H9 (cell line): Measurements from ENCODE around the gene TRIM44. TPM values are rescaled to one million over a fixed set of nuclear protein-coding genes. Genes with fewer than 3 reads are reported as not detected.

Experiments
- DNase-seq: peaks from one replicate; pipeline ENCODE4 v3.0.0-alpha.2; 2017
- H2AFZ ChIP-seq: one replicate; pipeline ENCODE4 v1.6.1; 2013; ENCODE audit warnings: mild to moderate bottlenecking, low read length, control low read depth, moderate library complexity
- H2AK5ac ChIP-seq: 2 replicates; pipeline ENCODE4 v1.6.1; 2013; ENCODE audit warnings: low read length, control low read depth, mixed read lengths; ENCODE audit not compliant: insufficient read length
- H2BK120ac ChIP-seq: one replicate; pipeline ENCODE4 v1.6.1; 2013; ENCODE audit warnings: low read depth, mild to moderate bottlenecking, low read length, control low read depth, inconsistent platforms; ENCODE audit not compliant: poor library complexity, severe bottlenecking
- H2BK12ac ChIP-seq: 2 replicates; pipeline ENCODE4 v1.6.1; 2013; ENCODE audit warnings: low read length, control low read depth, mixed read lengths, low read depth; ENCODE audit not compliant: insufficient read length
- H2BK15ac ChIP-seq: 2 replicates; pipeline ENCODE4 v1.6.1; 2013; ENCODE audit warnings: low read depth, low read length, control low read depth
- H2BK20ac ChIP-seq: one replicate; pipeline ENCODE4 v1.6.1; 2013; ENCODE audit warnings: low read depth, mild to moderate bottlenecking, low read length, control low read depth, inconsistent platforms; ENCODE audit not compliant: poor library complexity, severe bottlenecking
- H2BK5ac ChIP-seq: 2 replicates; pipeline ENCODE4 v1.6.1; 2013; ENCODE audit warnings: low read length, control low read depth, mixed read lengths; ENCODE audit not compliant: insufficient read length
- H3K14ac ChIP-seq: 2 replicates; pipeline ENCODE4 v1.6.1; 2013; ENCODE audit warnings: low read length, control low read depth; ENCODE audit not compliant: insufficient read depth
- H3K18ac ChIP-seq: 2 replicates; pipeline ENCODE4 v1.6.1; 2013; ENCODE audit warnings: low read depth, mild to moderate bottlenecking, mixed read lengths, low read length, control low read depth; ENCODE audit not compliant: insufficient read length
- H3K23ac ChIP-seq: 2 replicates; pipeline ENCODE4 v1.6.1; 2013; ENCODE audit warnings: low read length, control low read depth, mixed read lengths, low read depth; ENCODE audit not compliant: insufficient read length
- H3K23me2 ChIP-seq: 2 replicates; pipeline ENCODE4 v1.6.1; 2013; ENCODE audit warnings: low read depth, mild to moderate bottlenecking, mixed read lengths, low read length, control low read depth; ENCODE audit not compliant: insufficient read length, poor library complexity, severe bottlenecking
- H3K27ac ChIP-seq: 2 replicates; pipeline ENCODE4 v1.5.1; 2013; ENCODE audit warnings: low read length, control low read depth, mixed read lengths, low read depth; ENCODE audit not compliant: insufficient read length
- H3K27me3 ChIP-seq: 2 replicates; pipeline ENCODE4 v1.6.1; 2013; ENCODE audit warnings: low read length, control low read depth, inconsistent platforms; ENCODE audit not compliant: insufficient read depth
- H3K4ac ChIP-seq: 2 replicates; pipeline ENCODE4 v1.6.1; 2013; ENCODE audit warnings: low read depth, mild to moderate bottlenecking, control low read depth, inconsistent platforms, low read length, moderate library complexity
- H3K4me1 ChIP-seq: 2 replicates; pipeline ENCODE4 v1.6.1; 2013; ENCODE audit warnings: low read length, control low read depth, inconsistent platforms; ENCODE audit not compliant: insufficient read depth
- H3K4me2 ChIP-seq: 2 replicates; pipeline ENCODE4 v1.6.1; 2013; ENCODE audit warnings: low read length, control low read depth, mixed read lengths; ENCODE audit not compliant: insufficient read length, insufficient read depth
- H3K56ac ChIP-seq: 2 replicates; pipeline ENCODE4 v1.6.1; 2013; ENCODE audit warnings: low read depth, mild to moderate bottlenecking, mixed read lengths, low read length, control low read depth; ENCODE audit not compliant: insufficient read length
- H3K79me1 ChIP-seq: 2 replicates; pipeline ENCODE4 v1.6.1; 2013; ENCODE audit warnings: low read depth, mild to moderate bottlenecking, moderate library complexity, low read length, control low read depth, inconsistent platforms; ENCODE audit not compliant: insufficient read depth, poor library complexity, severe bottlenecking
- H3K79me2 ChIP-seq: 2 replicates; pipeline ENCODE4 v1.6.1; 2013; ENCODE audit warnings: low read length, control low read depth, inconsistent platforms; ENCODE audit not compliant: insufficient read depth
- H3K9ac ChIP-seq: 2 replicates; pipeline ENCODE4 v1.6.1; 2013; ENCODE audit warnings: low read length, control low read depth, mixed read lengths; ENCODE audit not compliant: insufficient read length; ENCODE audit errors: extremely low read depth
- H3K9me3 ChIP-seq: one replicate; pipeline ENCODE4 v1.6.1; 2013; ENCODE audit warnings: low read depth, low read length, inconsistent platforms; ENCODE audit not compliant: control insufficient read depth
- H3T11ph ChIP-seq: one replicate; pipeline ENCODE4 v1.6.1; 2013; ENCODE audit warnings: mild to moderate bottlenecking, low read length, control low read depth, inconsistent platforms
- H4K20me1 ChIP-seq: one replicate; pipeline ENCODE4 v1.6.1; 2013; ENCODE audit not compliant: control insufficient read depth, insufficient read length, insufficient read depth
- H4K5ac ChIP-seq: 2 replicates; pipeline ENCODE4 v1.6.1; 2013; ENCODE audit warnings: low read depth, mild to moderate bottlenecking, mixed read lengths, low read length, control low read depth; ENCODE audit not compliant: insufficient read length
- H4K8ac ChIP-seq: replicated peaks from 2 replicates; pipeline ENCODE4 v1.6.1; 2013; ENCODE audit warnings: low read length, control low read depth, mixed read lengths, low read depth; ENCODE audit not compliant: insufficient read length
- H4K91ac ChIP-seq: 2 replicates; pipeline ENCODE4 v1.6.1; 2013; ENCODE audit warnings: low read depth, mild to moderate bottlenecking, moderate library complexity, mixed read lengths, low read length, control low read depth; ENCODE audit not compliant: insufficient read length
- H3K27ac Mint-ChIP-seq, 3 experiments: 2 replicates in 2 of 3; 3 replicates in 1 of 3; pipeline ENCODE4 v1.8.0; 2020 to 2021; ENCODE audit warnings: mixed read lengths in 3 of 3, mild to moderate bottlenecking in 1 of 3, moderate library complexity in 1 of 3
- H3K27me3 Mint-ChIP-seq: 2 replicates; pipeline ENCODE4 v1.8.0; 2021; ENCODE audit warnings: low read depth, mild to moderate bottlenecking, moderate library complexity, mixed read lengths
- H3K36me3 Mint-ChIP-seq, 3 experiments: 2 replicates in 2 of 3; 3 replicates in 1 of 3; pipeline ENCODE4 v1.8.0; 2020 to 2021; ENCODE audit warnings: low read depth in 3 of 3, mixed read lengths in 3 of 3; ENCODE audit not compliant: insufficient read depth in 1 of 3
- H3K4me1 Mint-ChIP-seq, 2 experiments: 2 replicates each; pipeline ENCODE4 v1.8.0; 2020; ENCODE audit warnings: mixed read lengths in 2 of 2
- H3K4me3 Mint-ChIP-seq, 2 experiments: 2 replicates in 1 of 2; 3 replicates in 1 of 2; pipeline ENCODE4 v1.8.0; 2020 to 2021; ENCODE audit warnings: mild to moderate bottlenecking in 2 of 2, mixed read lengths in 2 of 2, moderate library complexity in 1 of 2
- H3K9me3 Mint-ChIP-seq, 2 experiments: 2 replicates in 1 of 2; 3 replicates in 1 of 2; pipeline ENCODE4 v1.8.0; 2020; ENCODE audit warnings: mild to moderate bottlenecking in 2 of 2, mixed read lengths in 2 of 2, moderate library complexity in 1 of 2
- WGBS: extraction: QIAGEN DNeasy Blood & Tissue Kit; methylation state at CpG from one replicate; pipeline ENCODE4 v1.1.7; 2013; ENCODE audit warnings: missing lambda C conversion rate, low lambda C conversion rate, mixed read lengths; ENCODE audit not compliant: insufficient read length; ENCODE audit errors: extremely low coverage; 5-methylcytosine and 5-hydroxymethylcytosine counted together
- total RNA-seq: library from RNA; stranded (reverse); gene quantifications from 2 replicates; pipeline ENCODE4 v1.2.1, GENCODE V29; 2021
- TF ChIP-seq, protein P1 (sequence below): fragments of 200-600 bp; sonication (generic); conservative IDR thresholded peaks from 3 replicates; pipeline ENCODE4 v1.8.0; 2021; ENCODE audit warnings: antibody characterized with exemption, mild to moderate bottlenecking

TRIM44 gene
- total RNA-seq, 1 experiment from 2014 or later = 37.7 TPM

DNA sequence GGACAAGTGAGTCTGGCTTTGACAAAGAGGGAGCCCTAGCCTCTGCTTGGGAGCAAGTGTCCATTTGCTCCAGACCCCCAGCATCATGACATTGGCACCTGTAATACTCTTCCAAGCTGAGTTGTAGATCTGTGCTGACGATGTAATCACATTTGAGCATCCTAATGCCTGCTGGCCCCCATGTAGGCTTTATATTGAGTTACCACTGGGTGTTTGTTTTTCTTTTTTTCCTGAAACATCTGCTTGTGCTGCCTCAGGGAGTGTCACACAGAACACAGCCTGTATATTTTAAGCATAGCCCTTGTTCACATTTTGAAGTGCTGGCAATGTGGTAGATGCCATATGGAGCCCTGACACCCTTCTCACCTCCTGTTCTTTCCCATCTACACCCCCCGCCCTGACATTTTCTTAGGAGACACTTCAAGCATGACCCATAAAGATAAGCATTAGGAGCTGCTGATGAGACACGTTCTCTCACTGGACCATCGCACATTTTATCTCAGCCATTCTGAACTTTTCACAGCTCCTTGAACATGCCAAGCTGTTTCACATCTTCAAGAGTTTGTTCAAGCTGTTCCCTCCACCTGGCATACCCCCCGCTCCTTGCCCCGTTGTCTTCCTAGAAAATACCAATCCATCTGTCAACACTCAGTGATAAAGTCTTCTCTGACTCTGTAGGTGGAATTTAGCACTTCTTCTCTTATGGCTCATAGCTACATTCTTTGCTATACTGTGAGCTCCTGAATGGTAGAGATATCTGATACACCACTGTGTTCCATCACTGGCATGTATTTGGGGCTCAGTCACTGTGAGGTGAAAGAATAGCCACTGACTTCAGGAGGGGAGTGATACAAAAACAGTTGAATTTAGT is 128.7 kb downstream of the TRIM44 start:
- Mint-ChIP-seq H3K36me3 (no peaks in the 10 kb centered on the region), H3K4me1 (peaks cover 8% of the 10 kb centered on the region in 2 experiments; a peak in 3 of 4 replicates)

More for the DNA sequence above, 128.7 kb downstream of the TRIM44 start:
- no peaks in the 10 kb centered on the region for H4K20me1 ChIP-seq
- H3K9me3 ChIP-seq = no peaks in the 10 kb centered on the region
- no peak overlapping the region for H2AFZ ChIP-seq
- no peaks in the 10 kb centered on the region for H3K9me3 Mint-ChIP-seq
- H3K4me3 Mint-ChIP-seq = no peak overlapping the region
- H3K9ac ChIP-seq = no peak overlapping the region
- DNase-seq = no peak
- H3K79me2 ChIP-seq = no peaks in the 10 kb centered on the region
- H3K18ac ChIP-seq = no peak overlapping the region
- no peak overlapping the region for H2BK5ac ChIP-seq
- H2AK5ac ChIP-seq = no peak overlapping the region
- no peak overlapping the region for H3T11ph ChIP-seq
- H3K27ac ChIP-seq = no peak overlapping the region
- WGBS = no CpG with 5 or more reads among the region's 6 CpGs
- no peaks in the 10 kb centered on the region for H3K79me1 ChIP-seq
- H2BK120ac ChIP-seq = no peak overlapping the region
- H3K27me3 ChIP-seq = no peaks in the 10 kb centered on the region
- no peak overlapping the region for H4K8ac ChIP-seq
- no peaks in the 10 kb centered on the region for H3K23me2 ChIP-seq
- TF ChIP-seq, protein P1, sequence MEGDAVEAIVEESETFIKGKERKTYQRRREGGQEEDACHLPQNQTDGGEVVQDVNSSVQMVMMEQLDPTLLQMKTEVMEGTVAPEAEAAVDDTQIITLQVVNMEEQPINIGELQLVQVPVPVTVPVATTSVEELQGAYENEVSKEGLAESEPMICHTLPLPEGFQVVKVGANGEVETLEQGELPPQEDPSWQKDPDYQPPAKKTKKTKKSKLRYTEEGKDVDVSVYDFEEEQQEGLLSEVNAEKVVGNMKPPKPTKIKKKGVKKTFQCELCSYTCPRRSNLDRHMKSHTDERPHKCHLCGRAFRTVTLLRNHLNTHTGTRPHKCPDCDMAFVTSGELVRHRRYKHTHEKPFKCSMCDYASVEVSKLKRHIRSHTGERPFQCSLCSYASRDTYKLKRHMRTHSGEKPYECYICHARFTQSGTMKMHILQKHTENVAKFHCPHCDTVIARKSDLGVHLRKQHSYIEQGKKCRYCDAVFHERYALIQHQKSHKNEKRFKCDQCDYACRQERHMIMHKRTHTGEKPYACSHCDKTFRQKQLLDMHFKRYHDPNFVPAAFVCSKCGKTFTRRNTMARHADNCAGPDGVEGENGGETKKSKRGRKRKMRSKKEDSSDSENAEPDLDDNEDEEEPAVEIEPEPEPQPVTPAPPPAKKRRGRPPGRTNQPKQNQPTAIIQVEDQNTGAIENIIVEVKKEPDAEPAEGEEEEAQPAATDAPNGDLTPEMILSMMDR = no peak
- no peak overlapping the region for H3K4me2 ChIP-seq
- H3K23ac ChIP-seq = no peak overlapping the region
- H2BK15ac ChIP-seq = no peak overlapping the region
- H3K14ac ChIP-seq = no peak overlapping the region
- no peak overlapping the region for H4K91ac ChIP-seq
- H3K27me3 Mint-ChIP-seq = no peaks in the 10 kb centered on the region
- peak overlapping the region in 1 of 3 experiments; percentile 57; a peak in 1 of 7 replicates for H3K27ac Mint-ChIP-seq
- no peak overlapping the region for H3K56ac ChIP-seq
- H3K4me1 ChIP-seq = no peaks in the 10 kb centered on the region
- no peak overlapping the region for H2BK12ac ChIP-seq
- H3K4ac ChIP-seq = no peak overlapping the region
- H4K5ac ChIP-seq = no peak overlapping the region
- no peak overlapping the region for H2BK20ac ChIP-seq
